GM12801 (cell line): Measurements from ENCODE around the gene LTBR.

Experiments
- CTCF ChIP-seq: IDR thresholded peaks from one replicate; pipeline ENCODE4 v1.5.1; 2011; ENCODE audit warnings: control low read depth; ENCODE audit not compliant: insufficient read length; ENCODE audit errors: extremely low read depth

The LTBR gene

GRCh38 chr12:6337958-6338433 is 46.0 kb upstream of the LTBR start:
- no peak for TF ChIP-seq CTCF

GRCh38 chr12:6338955-6339354 is 45.0 kb upstream of the LTBR start:
- no peak for TF ChIP-seq CTCF

GRCh38 chr12:6340032-6340638 is 43.8 kb upstream of the LTBR start:
- no peak for TF ChIP-seq CTCF

GRCh38 chr12:6340745-6341416 is 43.1 kb upstream of the LTBR start:
- no peak for TF ChIP-seq CTCF

GRCh38 chr12:6341417-6342139 is 42.4 kb upstream of the LTBR start, which contains the start of gene TNFRSF1A:
Gene TNFRSF1A (minus strand): TSS chr12:6342076. CDS start chr12:6341814, 262 bp downstream.
- TF ChIP-seq CTCF = no peak

- TF ChIP-seq CTCF = no peak
Observed at GRCh38 chr12:6342140-6342889, 41.6 kb upstream of the LTBR start.

GRCh38 chr12:6343518-6343917 is 40.4 kb upstream of the LTBR start:
- TF ChIP-seq CTCF = no peak
